DMS53 treated with DMSO at 0.1 percent for 48 hours (cell line): ENCODE measurements around the gene EVI2B.
"Not testable (repeated sequence)": the region's sequence is repeated elsewhere in the genome, so short reads cannot be mapped to it uniquely, and the experiment has no call there.

ENCODE experiments used
- DNase-seq: peaks from one replicate; lab custom pipeline; 2025; ENCODE audit not compliant: unreplicated experiment; lab: John Stamatoyannopoulos, UW

The EVI2B gene

DNA sequence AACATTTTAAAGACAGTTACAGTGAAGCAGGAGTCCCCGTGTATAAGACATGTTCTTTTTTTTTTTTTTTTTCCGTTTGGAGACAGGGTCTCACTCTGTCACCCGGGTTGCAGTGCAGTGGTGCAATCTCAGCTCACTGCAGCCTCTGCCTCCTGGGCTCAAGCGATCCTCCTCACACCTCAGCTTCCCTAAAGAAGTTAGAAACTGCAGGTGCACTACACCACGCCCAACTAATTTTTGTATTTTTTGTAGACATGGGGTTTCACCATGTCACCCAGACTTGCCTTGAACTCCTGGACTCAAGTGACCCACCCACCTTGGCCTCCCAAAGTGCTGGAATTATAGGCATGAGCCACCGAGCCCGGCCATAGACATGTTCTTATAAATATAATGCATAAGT lies 3.0 kb downstream of the EVI2B start:
- DNase-seq, result no peak

DNA sequence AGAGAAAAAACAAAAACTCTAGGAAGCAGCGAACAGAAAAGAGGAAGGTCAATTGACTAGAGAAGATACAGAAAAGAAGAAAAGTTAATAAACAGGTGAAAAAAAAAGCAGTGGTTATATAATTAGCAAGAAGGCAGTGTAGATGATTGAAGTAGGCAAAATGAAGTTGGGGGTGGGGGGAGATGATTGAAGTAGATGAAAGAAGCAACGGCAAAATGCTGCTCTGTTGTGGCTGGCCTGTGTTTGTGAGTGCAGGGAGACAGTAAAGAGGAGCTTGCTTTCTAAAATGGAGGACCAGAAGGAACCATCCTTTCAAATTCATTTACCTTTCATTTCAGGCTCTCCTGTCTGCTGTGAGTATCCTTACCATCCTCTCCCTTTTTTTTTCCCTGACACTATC lies 3.6 kb downstream of the EVI2B start:
- no peak for DNase-seq

DNA sequence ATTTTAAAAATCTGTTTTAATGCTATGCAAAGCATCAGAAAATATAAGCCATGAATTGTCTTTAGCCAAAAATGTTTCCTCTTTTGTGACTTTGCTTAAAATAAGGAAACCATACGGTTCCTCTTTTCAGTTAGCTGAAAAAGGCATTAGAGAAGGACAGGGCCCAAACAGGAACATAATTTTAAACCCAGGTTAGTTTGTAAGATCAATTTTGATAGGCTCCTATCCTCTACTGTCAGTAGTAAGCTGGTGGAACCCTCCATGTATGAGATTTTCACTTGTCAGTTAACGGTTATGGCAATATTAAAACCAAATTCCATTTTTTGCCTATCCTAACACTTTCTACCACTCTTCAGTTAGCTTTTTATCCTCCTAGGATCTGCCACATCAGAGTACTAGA lies 4.3 kb downstream of the EVI2B start:
- no peak for DNase-seq

DNA sequence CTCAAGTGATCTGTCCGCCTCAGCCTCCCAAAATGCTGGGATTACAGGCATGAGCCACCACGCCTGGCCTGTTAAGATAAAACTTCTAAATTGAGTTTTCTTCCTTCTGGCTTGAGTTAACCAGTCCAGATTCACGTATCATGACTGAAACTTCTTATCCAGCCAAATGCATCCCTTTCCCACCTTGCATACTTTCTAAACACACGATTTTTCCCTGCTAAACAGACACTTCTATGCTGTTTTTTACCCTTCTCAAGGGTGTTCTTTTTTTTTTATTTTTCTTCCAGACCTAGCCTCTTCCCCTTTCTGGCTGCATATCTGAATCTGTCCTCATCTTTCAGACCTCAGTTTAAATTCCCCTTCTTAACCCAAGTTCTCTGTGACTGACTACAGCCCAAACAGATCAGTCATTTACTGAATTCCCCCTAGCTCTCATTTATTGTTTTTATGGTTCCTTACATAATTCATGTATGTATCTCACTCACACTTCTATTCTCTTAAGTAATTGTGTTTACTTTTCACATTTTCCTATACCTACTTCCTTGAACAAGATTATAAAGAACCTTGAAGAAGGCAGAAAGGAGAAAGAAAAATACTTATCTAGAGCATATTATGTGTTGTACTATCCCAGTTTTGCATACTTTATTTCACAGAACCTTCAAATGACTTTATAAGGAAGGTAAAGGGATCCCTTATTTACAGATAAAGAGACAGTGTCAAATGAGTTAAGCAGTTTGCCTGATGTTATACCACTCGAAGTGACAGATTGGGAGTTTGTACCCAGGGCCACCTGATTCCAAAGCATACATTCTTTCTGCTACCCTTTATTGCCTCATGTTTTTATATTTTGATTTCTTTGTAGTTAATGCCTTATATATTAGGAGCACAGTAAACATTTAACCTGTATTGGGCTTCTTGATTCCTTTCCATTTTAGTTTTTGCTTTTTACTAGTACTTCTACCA lies 5.2 kb downstream of the EVI2B start:
- no peak for DNase-seq

DNA sequence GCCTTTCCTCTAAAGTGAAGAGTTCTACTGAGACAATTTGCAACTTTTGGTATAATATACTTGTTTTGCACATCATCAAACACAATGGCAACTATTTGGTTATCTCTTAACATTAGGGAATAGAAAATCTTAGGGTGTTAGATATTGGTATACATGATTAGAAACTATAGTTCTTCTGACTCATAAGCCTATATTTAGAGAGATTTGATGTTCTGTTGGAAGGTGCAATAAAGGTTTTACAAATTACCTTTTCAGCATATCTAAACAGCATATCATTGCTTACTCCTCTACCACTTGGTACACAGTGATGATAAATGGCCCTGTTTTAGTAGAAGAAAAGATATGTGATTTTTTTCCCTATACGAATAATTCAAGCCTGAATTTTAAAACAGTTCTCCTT lies 6.2 kb downstream of the EVI2B start:
- no peak for DNase-seq

DNA sequence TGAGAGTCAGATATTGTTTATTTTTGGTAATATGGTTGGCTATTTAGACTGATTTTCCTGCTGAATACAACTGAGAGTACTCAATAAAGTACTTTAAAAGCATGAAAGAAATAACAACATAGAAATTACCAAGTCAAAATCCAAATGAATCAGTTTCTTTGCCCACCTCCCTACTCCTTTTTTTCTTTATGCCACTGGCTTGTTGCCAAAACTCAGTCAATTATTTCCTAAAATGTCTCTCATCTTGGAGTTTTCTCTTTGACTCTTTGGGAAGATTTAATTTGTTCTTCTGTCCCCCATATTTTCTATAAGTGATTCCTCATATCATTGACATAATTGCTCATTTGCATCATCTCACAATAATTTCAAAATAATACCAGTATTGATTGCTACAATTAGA lies 14.2 kb downstream of the EVI2B start:
- no peak for DNase-seq

DNA sequence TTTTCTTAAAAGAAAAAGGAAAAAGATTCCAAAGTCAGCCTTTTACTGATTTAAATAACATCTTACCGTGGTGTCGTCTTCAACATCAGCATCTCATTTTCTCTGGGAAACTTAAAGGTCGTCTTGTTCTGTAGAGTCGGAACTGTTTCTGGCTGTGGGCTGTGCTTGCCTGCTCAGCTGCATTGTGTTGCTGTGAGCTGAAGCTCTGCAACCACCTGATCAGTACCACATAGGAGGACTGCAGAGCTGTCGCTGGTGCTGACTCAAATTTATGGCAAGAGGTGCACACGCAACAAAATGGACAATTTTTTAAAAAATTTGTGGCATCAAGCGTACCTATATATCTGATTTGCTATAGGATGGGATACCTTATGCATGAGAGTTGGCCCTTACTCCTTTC lies 16.8 kb downstream of the EVI2B start, which contains the start of gene OMG:
Gene OMG (minus strand): TSS at position 150 of the 400 bp plus-strand sequence. CDS start 908 bp downstream, outside the sequence.
- no peak for DNase-seq

DNA sequence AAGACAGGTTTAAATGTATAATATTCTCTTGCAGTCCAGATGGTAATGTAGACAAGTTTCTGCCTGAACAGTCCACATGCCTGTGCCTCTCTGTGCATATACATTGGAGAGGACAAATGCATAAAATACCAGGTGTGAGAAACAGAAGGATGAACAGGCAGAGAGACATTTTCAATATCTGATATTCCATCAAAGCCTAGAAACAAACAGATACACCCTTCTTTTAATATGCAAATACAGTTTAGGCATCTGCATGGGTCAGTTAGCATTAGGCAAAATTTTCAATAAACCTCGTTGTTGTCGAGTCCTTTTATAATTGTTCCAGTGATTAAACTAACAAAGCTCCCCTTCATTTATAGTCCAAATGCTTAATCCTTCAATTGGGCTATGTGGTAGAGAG lies 17.7 kb downstream of the EVI2B start:
- DNase-seq, result no peak

DNA sequence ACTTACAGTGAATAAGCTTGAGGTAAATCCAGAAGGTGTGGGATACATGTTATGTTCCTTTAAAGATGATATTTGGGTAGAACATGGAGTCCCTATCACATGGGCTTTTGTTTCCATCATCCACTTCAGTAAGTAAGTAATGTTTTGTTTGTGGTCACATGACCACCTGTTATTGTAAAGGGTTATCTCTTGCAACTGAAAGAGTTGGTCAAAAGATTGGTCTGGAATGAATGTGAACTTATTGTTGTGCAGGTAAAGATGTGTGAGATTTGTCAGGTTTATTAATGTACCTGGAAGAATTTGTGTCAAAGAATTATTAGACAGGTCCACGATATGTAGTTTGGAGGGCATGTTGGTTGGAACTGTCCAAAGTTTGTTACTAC lies 18.4 kb downstream of the EVI2B start:
- DNase-seq, result no peak

DNA sequence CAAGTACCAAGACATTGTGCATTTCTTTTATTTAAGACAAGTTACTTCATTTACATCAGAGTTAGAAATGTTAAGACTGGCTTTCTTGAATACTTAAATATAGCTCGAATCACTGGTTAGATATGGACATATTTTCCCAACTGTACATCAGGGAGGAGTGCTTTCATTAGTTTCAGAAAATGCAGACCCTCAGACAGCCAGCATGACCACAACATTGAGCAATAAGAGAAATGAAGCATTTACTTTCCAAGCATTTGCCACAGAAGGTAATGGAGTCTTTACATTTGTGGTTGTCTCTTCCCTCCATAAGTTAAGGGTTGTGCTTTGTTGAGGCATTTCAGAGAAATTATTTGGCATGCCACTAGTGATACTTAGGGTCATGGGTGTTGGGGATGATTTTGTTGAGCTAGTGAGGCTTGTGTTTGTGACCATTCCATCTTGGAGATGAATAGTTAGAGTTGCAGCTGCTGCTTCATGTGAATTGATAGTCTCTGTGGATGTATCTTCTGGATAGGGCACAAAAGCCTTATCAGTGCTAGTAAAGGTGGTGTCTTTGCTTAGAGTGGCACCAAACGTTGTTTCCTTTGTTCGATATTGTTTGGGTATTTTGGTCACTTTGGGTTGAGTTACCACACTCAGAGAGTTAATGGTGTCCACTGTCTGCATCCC lies 18.9 kb downstream of the EVI2B start:
- no peak for DNase-seq

DNA sequence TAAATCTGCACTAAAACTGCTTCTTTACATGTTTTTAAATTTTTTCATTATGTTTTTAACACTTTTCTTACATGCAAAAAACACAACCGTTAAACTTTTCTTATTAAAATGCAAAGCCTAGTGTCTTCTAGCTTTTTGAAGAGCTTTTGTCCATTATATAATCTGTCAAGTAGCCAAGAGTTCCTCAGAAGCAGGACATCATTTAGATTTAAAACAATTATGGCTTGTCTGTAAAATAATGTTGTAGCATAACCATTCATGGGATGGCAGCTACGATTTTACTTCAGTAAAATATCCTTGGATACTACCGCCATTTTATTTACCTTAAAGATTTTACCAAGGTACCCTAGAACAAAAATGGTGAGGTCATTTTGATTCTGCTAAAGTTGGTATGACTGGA lies 19.6 kb downstream of the EVI2B start:
- no peak for DNase-seq

DNA sequence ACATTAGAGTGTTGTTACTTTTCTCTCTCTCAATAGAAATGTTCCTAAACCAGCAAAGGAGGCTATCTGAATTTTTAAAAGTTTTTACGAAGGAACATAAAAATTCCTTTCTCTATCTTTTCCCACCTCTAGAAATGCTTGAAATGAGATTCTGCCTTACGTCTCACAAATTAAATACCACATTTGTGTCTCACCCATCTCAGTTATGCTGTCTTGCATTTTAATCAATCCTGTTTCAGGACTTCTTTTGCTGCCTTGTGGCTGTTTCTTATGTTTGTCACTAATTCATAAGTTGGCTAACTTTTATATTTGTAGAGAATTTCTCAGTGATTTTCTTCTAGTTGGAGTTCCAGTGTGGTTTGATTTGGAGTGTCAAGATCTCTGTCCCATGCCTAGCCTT lies 20.3 kb downstream of the EVI2B start:
- no peak for DNase-seq

DNA sequence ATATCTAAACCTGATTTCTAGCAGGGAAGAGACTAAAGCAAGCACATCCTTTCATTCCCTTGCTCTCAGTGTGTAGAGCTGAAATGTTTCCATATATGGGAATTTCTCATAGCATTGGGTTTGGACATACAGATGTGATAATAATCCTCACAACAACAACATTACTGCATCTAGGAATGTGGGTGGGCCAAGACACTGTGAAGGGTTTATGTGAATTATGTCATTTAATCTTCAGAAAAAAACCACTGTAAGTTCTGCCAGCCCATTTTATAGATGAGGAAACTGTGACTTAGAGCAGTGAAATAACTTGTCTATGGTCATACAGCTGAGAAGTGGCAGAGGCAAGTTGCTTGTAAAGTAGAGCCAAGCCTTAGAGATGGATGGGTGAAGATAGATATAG lies 22.0 kb downstream of the EVI2B start:
- DNase-seq, result no peak

DNA sequence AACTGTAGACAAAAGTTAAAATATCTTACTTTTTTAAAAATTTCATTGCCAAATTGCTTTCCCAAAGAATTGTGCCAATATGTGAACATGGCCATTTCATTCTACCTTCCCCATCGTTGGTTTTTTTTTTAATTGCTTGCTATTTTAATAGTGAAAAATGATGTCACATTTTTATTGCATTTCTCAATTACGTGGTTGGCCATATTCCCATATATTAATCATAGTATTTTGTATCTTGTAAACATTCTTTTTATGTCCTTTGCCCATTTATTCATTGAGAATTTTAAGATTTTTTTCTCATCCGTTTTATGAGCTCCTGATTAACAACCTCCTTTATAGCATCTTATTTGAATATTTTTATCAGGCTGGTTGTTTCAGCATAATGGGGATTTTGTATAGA lies 24.1 kb downstream of the EVI2B start:
- DNase-seq, result no peak

DNA sequence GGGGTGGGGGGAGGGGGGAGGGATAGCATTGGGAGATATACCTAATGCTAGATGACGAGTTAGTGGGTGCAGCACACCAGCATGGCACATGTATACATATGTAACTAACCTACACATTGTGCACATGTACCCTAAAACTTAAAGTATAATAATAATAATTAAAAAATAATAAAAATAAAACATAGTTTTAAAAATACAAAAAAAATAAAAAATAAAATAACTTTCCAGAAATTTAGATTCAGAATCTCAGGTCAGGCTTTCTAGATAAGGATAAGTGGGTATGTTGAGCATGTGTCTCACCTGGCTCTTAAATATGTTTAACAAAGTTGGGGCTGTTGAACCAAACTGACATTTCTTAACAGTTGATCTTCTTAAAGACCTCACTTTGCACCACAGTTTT lies 25.9 kb downstream of the EVI2B start:
- DNase-seq, result not testable (repeated sequence)

DNA sequence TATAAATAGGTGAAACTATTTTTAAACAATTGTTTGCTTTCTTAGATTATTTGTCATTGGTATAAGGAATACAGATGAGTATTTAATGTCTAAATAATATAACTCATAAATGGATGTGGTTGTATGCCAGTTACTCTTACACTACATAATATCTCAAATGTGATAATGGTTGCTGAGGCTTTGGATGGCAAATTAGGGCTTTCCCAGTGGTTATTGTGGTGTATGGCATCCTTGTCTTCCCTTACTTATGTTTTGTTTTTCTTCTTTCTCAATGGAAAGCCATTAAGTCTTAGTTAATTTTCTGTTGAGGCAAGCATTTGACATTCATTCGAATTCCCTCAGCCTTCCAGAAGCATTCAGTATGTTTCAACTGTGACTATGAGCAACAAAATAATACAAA lies 27.3 kb downstream of the EVI2B start:
- no peak for DNase-seq

DNA sequence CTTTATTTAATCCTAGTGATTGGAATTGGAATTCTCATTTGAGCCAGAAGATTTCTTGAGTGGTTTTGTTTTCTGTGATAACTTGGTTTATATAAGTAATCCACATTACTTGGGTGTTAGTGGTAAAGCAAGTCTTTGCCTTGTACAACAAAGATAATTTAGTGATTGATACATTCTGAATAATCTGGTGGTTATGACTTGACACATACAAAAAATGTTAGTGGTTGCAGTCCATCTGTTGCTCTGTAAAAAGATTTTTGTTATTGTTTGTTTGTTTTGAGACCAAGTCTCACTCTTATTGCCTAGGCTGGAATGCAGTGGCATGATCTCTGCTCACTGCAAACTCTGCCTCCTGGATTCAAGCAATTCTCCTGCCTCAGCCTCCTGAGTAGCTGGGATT lies 30.0 kb downstream of the EVI2B start:
- DNase-seq, result no peak

DNA sequence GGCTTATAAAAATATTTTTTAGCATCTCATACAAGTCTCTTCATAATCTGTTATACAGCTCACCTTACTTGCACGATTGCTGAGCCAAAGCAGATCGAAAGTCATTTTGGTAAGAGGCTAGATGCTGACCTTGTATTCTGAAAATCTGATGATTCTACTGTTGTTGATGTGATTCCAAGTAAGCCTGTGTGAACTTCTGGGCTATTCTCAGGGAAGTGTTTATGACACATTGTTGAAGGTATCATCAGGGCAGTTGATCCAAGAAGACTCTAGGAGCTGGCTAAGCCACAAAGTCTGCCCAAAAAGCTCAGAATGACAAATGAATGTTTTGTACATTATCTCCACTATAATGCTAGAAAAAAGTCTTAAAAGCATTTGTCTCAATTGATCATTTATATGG lies 32.8 kb downstream of the EVI2B start:
- no peak for DNase-seq

DNA sequence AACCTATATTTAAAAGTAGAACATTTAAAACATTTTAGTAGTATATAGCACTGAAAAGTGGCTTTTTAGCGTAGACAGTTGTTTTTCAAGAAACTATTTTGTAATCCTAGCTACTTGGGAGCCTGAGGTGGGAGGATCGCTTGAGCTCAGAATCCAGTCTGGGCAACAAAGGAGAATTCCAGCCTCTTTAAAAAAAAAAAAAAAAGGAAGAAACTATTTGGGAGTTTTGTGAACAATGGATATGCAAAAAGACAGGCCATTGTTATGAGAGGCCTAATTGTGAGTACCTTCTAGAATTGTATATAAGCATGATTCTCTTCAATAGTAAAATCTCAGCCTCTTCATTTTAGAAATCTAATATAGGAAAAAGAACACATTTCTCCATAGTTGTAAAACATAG lies 34.5 kb downstream of the EVI2B start:
- DNase-seq, result no peak

DNA sequence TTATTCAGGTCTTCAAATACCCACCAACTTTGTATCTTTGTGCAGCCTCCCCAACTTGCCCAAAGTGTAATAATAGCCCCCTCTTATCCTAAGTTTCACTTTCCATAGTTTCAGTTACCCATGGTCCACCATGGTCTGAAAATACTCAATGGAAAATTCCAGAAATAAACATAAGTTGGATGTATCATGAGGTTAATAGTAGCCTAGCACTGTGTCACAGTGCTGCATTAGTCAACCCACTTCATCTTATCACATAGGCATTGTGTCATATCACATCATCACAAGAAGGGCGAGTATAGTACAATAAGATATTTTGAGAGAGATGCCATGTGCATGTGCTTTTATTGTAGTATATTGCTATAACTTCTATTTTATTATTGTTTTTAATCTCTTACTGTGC lies 38.7 kb downstream of the EVI2B start:
- DNase-seq, result no peak

DNA sequence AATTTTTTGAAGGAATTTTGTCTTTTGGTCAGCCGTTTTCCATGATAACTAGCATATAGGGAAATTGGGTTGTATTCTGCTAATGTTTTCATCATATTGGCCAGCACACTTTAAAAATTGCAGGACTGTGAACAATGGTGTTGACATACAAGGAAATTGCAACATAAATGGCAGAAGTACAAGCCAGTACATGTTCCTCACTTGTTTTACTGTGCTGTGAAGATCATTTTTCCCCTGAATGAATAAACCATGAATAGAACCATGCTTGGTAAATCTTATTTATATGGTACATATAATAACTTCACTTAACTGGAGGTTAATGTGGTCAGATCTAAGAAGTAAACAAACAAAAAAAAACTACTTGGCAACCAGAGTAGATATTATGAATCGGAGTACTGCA lies 39.6 kb downstream of the EVI2B start:
- no peak for DNase-seq

DNA sequence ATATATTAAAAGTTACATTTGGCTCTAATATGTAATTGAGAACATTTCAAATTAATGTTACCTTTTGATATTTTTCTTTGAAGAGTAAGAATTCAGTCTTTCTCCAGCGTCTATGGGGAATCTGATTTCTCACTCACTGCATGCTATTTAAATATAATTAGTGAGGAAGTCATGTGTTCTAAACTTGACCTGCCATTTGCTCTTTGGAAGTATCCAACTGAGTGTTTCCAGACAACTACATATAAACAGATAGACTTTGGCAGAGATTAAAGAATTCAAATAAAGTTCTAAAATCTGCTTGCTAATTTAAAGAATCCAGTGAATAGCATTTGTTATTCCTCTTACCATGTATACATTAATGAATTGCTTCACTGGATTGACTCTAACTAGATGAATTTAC lies 40.3 kb downstream of the EVI2B start:
- DNase-seq, result no peak
